GM19239 (cell line): ENCODE measurements around the gene CBARP.

ENCODE experiments used
- DNase-seq: peaks from one replicate; pipeline ENCODE4 v3.0.0; 2011; ENCODE audit warnings: low spot score; ENCODE audit not compliant: insufficient read length
- FAIRE-seq: peaks from 2 replicates; lab custom pipeline; 2011; peaks lifted over from hg19 to GRCh38; lab: Jason Lieb, UNC

CBARP gene

GRCh38 chr19:1243768-1244692, 6.2 kb upstream of the CBARP start:
- FAIRE-seq (peak; percentile 87), DNase-seq (peak; percentile 92)

GRCh38 chr19:1241417-1242095, 3.8 kb upstream of the CBARP start, which contains the start of gene ATP5F1D:
Gene ATP5F1D, plus strand, starts transcription at chr19:1241751. Its CDS starts 100 bp downstream, at chr19:1241851.
- FAIRE-seq (peak; percentile 98), DNase-seq (peak; percentile 99)

GRCh38 chr19:1240925-1241324, 3.1 kb upstream of the CBARP start:
- FAIRE-seq (no peak), DNase-seq (no peak)

- FAIRE-seq, result peak; percentile 14
- peak; percentile 100 for DNase-seq
These were observed 2.3 kb upstream of the CBARP start for GRCh38 chr19:1239796-1240737.

- no peak for DNase-seq
- FAIRE-seq, result no peak
These were observed 1.6 kb upstream of the CBARP start for GRCh38 chr19:1239420-1239795.

GRCh38 chr19:1238369-1239303, 831 bp upstream of the CBARP start:
- DNase-seq (no peak), FAIRE-seq (no peak)

- no peak for FAIRE-seq
- DNase-seq, result no peak
These were observed 662 bp downstream of the CBARP start for GRCh38 chr19:1237027-1237659.

- DNase-seq (no peak), FAIRE-seq (no peak)
These were observed 1.2 kb downstream of the CBARP start for GRCh38 chr19:1236576-1236975.

GRCh38 chr19:1235625-1236538, 1.9 kb downstream of the CBARP start:
- no peak for DNase-seq
- no peak for FAIRE-seq

GRCh38 chr19:1234955-1235380, 2.8 kb downstream of the CBARP start:
- FAIRE-seq, result no peak

GRCh38 chr19:1234051-1234954, 3.5 kb downstream of the CBARP start:
- DNase-seq, result no peak
- no peak for FAIRE-seq

More at GRCh38 chr19:1234955-1235380, 2.8 kb downstream of the CBARP start:
- DNase-seq, result no peak

GRCh38 chr19:1233115-1233667, 4.6 kb downstream of the CBARP start:
- FAIRE-seq, result no peak
- no peak for DNase-seq

GRCh38 chr19:1232652-1233072, 5.1 kb downstream of the CBARP start:
- no peak for DNase-seq
- FAIRE-seq, result no peak

- FAIRE-seq (no peak), DNase-seq (no peak)
These were observed 5.8 kb downstream of the CBARP start for GRCh38 chr19:1231729-1232637.

- no peak for FAIRE-seq
- DNase-seq, result no peak
These were observed 6.9 kb downstream of the CBARP start for GRCh38 chr19:1230783-1231489.
